Transverse colon (tissue), 3 donors: ENCODE data around the gene ARSK.

ENCODE experiments used
- POLR2A ChIP-seq: fragments of 450-650 bp; IDR thresholded peaks from one replicate; pipeline ENCODE4 v1.6.1; 2016; ENCODE audit warnings: antibody characterized with exemption, mild to moderate bottlenecking, moderate library complexity
- TF ChIP-seq, protein P1 (sequence below), 5 experiments: fragments of 200-600 bp in 3 of 5; fragments of 450-650 bp in 2 of 5; sonication (generic) in 3 of 5; IDR thresholded peaks; 1 replicate in 2 of 5; 2 replicates in 3 of 5; pipeline ENCODE4 v1.5.1; 2016 to 2017; ENCODE audit warnings: antibody characterized with exemption in 5 of 5, inconsistent platforms in 3 of 5, mild to moderate bottlenecking in 2 of 5, moderate library complexity in 1 of 5

DNA sequence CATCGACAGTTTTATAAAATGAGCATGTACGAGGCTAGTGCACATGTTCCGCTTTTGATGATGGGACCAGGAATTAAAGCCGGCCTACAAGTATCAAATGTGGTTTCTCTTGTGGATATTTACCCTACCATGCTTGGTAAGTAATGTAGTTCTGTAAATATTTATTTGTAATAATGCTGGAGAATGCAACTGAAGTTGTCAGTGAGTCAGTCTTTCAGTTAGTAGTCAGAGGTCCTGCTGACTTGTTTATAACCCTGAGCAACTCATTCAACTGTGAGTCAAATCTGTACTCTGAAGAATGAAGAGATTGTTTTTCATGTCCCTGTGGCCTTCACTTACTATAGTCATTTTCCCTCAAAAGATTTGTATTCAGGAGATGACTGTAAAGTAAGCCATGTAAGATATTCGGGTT lies 36.6 kb downstream of the ARSK start:
- TF ChIP-seq, protein P1, sequence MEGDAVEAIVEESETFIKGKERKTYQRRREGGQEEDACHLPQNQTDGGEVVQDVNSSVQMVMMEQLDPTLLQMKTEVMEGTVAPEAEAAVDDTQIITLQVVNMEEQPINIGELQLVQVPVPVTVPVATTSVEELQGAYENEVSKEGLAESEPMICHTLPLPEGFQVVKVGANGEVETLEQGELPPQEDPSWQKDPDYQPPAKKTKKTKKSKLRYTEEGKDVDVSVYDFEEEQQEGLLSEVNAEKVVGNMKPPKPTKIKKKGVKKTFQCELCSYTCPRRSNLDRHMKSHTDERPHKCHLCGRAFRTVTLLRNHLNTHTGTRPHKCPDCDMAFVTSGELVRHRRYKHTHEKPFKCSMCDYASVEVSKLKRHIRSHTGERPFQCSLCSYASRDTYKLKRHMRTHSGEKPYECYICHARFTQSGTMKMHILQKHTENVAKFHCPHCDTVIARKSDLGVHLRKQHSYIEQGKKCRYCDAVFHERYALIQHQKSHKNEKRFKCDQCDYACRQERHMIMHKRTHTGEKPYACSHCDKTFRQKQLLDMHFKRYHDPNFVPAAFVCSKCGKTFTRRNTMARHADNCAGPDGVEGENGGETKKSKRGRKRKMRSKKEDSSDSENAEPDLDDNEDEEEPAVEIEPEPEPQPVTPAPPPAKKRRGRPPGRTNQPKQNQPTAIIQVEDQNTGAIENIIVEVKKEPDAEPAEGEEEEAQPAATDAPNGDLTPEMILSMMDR (IDR thresholded peaks at IDR 0.05), result no peak
- TF ChIP-seq POLR2A, result no peak
